K562 (cell line): ENCODE measurements around the gene NRXN3. TPM values are rescaled to one million over a fixed set of nuclear protein-coding genes. Genes with fewer than 3 reads are reported as not detected.

Experiments used
- ATAC-seq: fragments of 200-7000 bp; cut with Tn5 transposase; 3 replicates; pipeline ENCODE4 v1.9.1; 2020; ENCODE audit warnings: moderate library complexity
- BruUV-seq: library from RNA; stranded (reverse); fragments of 400-500 nt; replicated peaks from 2 replicates; lab custom pipeline; 2021; lab: Mats Ljungman, UMichigan
- CTCF ChIA-PET: fragments of 300-600 bp; formaldehyde crosslinking; extraction: SDS; loops from one replicate; lab custom pipeline; 2021; ENCODE audit warnings: low intra/inter-chr PET ratio; lab: Yijun Ruan, JAX
- POLR2A ChIA-PET: fragments of 300-600, 350-650 bp; sonication (Branson Sonifier 250); formaldehyde crosslinking; extraction: SDS; loops from one replicate; lab custom pipeline; 2021; ENCODE audit warnings: antibody characterized with exemption, inconsistent platforms; lab: Yijun Ruan, JAX
- DNase-seq, 4 experiments: peaks; one replicate each; pipeline versions ENCODE4 v3.0.0 to v3.0.0-alpha.2; 2011 to 2018; ENCODE audit warnings: low spot score in 3 of 4, mixed read lengths in 3 of 4; ENCODE audit errors: extremely low read depth in 1 of 4
- FAIRE-seq: peaks from 2 replicates; lab custom pipeline; 2011; peaks lifted over from hg19 to GRCh38; lab: Jason Lieb, UNC
- H2AFZ ChIP-seq: 2 replicates; pipeline ENCODE4 v1.6.0; 2011; ENCODE audit warnings: low read depth, low read length, control low read depth, inconsistent platforms
- H3K27ac ChIP-seq: fragments of 200-600 bp; 3 replicates; pipeline ENCODE4 v1.8.0; 2011; ENCODE audit warnings: low read depth, mild to moderate bottlenecking, control low read depth, inconsistent platforms, low read length, moderate library complexity, mixed read lengths; ENCODE audit errors: extremely low read depth
- H3K27me3 ChIP-seq, 2 experiments: fragments of 300-600 bp in 1 of 2; 2 replicates in 1 of 2; 3 replicates in 1 of 2; pipeline versions ENCODE4 v1.6.0 to v1.8.0; 2011; ENCODE audit warnings: inconsistent platforms in 2 of 2, low read length in 2 of 2, mild to moderate bottlenecking in 1 of 2, mixed read lengths in 1 of 2, moderate library complexity in 1 of 2; ENCODE audit not compliant: control insufficient read depth in 2 of 2, insufficient read depth in 2 of 2
- H3K36me3 ChIP-seq: fragments of 300-600 bp; 3 replicates; pipeline ENCODE4 v1.8.0; 2011; ENCODE audit warnings: mild to moderate bottlenecking, low read length, inconsistent platforms; ENCODE audit not compliant: control insufficient read depth, insufficient read depth
- H3K4me1 ChIP-seq, 2 experiments: fragments of 200-600 bp in 1 of 2; replicated peaks in 1 of 2; 2 replicates in 1 of 2; 3 replicates in 1 of 2; pipeline versions ENCODE4 v1.5.1 to v1.8.0; 2011; ENCODE audit warnings: inconsistent platforms in 2 of 2, low read length in 2 of 2, mild to moderate bottlenecking in 1 of 2, mixed read lengths in 1 of 2, moderate library complexity in 1 of 2; ENCODE audit not compliant: control insufficient read depth in 2 of 2, insufficient read depth in 2 of 2
- H3K4me2 ChIP-seq: 2 replicates; pipeline ENCODE4 v1.6.1; 2011; ENCODE audit warnings: low read length, control low read depth, inconsistent platforms, mixed read lengths; ENCODE audit not compliant: insufficient read depth
- H3K4me3 ChIP-seq: fragments of 200-600 bp; sonication (generic), shearing (Covaris generic); 2 replicates; pipeline ENCODE4 v1.5.1; 2016; ENCODE audit warnings: control low read depth, inconsistent platforms
- H3K79me2 ChIP-seq: fragments of 200-600 bp; 3 replicates; pipeline ENCODE4 v1.8.0; 2011; ENCODE audit warnings: low read length, inconsistent platforms; ENCODE audit not compliant: control insufficient read depth, insufficient read depth
- H3K9ac ChIP-seq, 2 experiments: 2 replicates each; pipeline versions ENCODE4 v1.6.0 to v1.6.1; 2011; ENCODE audit warnings: low read depth in 2 of 2, low read length in 2 of 2, control low read depth in 1 of 2, inconsistent platforms in 1 of 2, mild to moderate bottlenecking in 1 of 2, mixed read lengths in 1 of 2; ENCODE audit not compliant: insufficient read depth in 1 of 2
- H3K9me1 ChIP-seq: one replicate; pipeline ENCODE4 v1.6.0; 2011; ENCODE audit warnings: inconsistent platforms, mild to moderate bottlenecking, low read length, moderate library complexity; ENCODE audit not compliant: control insufficient read depth, insufficient read depth
- H3K9me3 ChIP-seq: replicated peaks from 2 replicates; pipeline ENCODE4 v1.5.1; 2011; ENCODE audit warnings: low read depth, low read length, inconsistent platforms; ENCODE audit not compliant: control insufficient read depth, insufficient read depth
- H4K20me1 ChIP-seq: replicated peaks from 2 replicates; pipeline ENCODE4 v1.6.1; 2011; ENCODE audit warnings: low read length, inconsistent platforms, mixed read lengths; ENCODE audit not compliant: control insufficient read depth, insufficient read depth
- CREB3L1 ChIP-seq: fragments of 450-650 bp; IDR thresholded peaks from 2 replicates; pipeline ENCODE4 v1.6.1; 2014; ENCODE audit warnings: low read depth, mild to moderate bottlenecking, moderate library complexity, borderline replicate concordance
- FOS ChIP-seq: IDR thresholded peaks from 3 replicates; pipeline ENCODE4 v1.6.1; 2011; ENCODE audit not compliant: insufficient read length; ENCODE audit errors: extremely low read depth
- HDAC1 ChIP-seq, 2 experiments: fragments of 450-650 bp; IDR thresholded peaks; 2 replicates each; pipeline ENCODE4 v1.6.1; 2016 to 2017; ENCODE audit warnings: inconsistent platforms in 1 of 2, mild to moderate bottlenecking in 1 of 2, moderate library complexity in 1 of 2
- HMBOX1 ChIP-seq: sonication (generic); IDR thresholded peaks from 2 replicates; pipeline ENCODE4 v1.6.1; 2016
- POLR2G ChIP-seq: fragments of 200-400 bp; formaldehyde crosslinking; IDR thresholded peaks from 2 replicates; pipeline ENCODE4 v1.6.1; 2017; ENCODE audit warnings: low read depth, mild to moderate bottlenecking, antibody characterized with exemption, low read length, moderate library complexity
- PYGO2 ChIP-seq: fragments of 450-650 bp; IDR thresholded peaks from 2 replicates; pipeline ENCODE4 v1.6.1; 2016; ENCODE audit warnings: mild to moderate bottlenecking, missing genetic modification characterization, moderate library complexity, missing compliant biosample characterization
- TAF9B ChIP-seq: fragments of 450-650 bp; IDR thresholded peaks from 2 replicates; pipeline ENCODE4 v1.6.1; 2018; ENCODE audit warnings: mild to moderate bottlenecking; ENCODE audit not compliant: partially characterized antibody
- ZKSCAN1 ChIP-seq: fragments of 150-350 bp; IDR thresholded peaks from 2 replicates; pipeline ENCODE4 v1.6.1; 2016; ENCODE audit warnings: low read depth, low read length
- ZNF764 ChIP-seq: fragments of 250-450 bp; sonication (Bioruptor Pico); IDR thresholded peaks from 2 replicates; pipeline ENCODE4 v1.4.0; 2020; ENCODE audit warnings: low read depth, mild to moderate bottlenecking, moderate library complexity
- WGBS: fragments of 100-300 bp; shearing (Covaris generic); methylation state at CpG from one replicate; pipeline ENCODE4 v1.1.6; 2016; ENCODE audit warnings: low coverage, mixed read lengths; ENCODE audit not compliant: insufficient coverage; ENCODE audit errors: missing lambda C conversion rate; 5-methylcytosine and 5-hydroxymethylcytosine counted together
- in situ Hi-C: fragments of 300-500 bp; cut with MboI; formaldehyde crosslinking; loops from 4 replicates; pipeline ENCODE4 v1.15.0; 2018; ENCODE audit warnings: inconsistent platforms, mixed read lengths
- intact Hi-C: fragments of 100-400 bp; cut with micrococcal nuclease; formaldehyde crosslinking; loops from 2 replicates; pipeline ENCODE4 v1.14.2; 2022
- polyA plus RNA-seq, 8 experiments: library from polyadenylated mRNA; depleted of rRNA in 4 of 8; stranded (reverse) in 5 of 8; unstranded in 3 of 8; fragments of >200 nt; fragmentation: Nextera tagmentation in 2 of 8; fragmentation: Illumina TruSeq in 1 of 8; extraction: Ambion mirVana in 2 of 8; extraction: Trizol in 1 of 8; gene quantifications; 2 replicates each; pipeline versions ENCODE4 v1.2.1 to v1.2.3, GENCODE V29; 2011 to 2014; ENCODE audit warnings: inconsistent platforms in 1 of 8, missing spikeins in 1 of 8
- total RNA-seq, 7 experiments: library from RNA; depleted of rRNA in 6 of 7; stranded (reverse); fragments of >200 nt in 6 of 7; fragmentation: Illumina TruSeq in 2 of 7; extraction: Trizol in 2 of 7; gene quantifications; 2 replicates each; pipeline versions ENCODE4 v1.2.1 to v1.2.3, GENCODE V29; 2011 to 2021; ENCODE audit warnings: low replicate concordance in 1 of 7

Gene NRXN3
- total and polyA plus RNA-seq, 9 of the 15 experiments (the other 6 are each of a cell fraction or from before 2014, with no cell fraction given): 0.09 TPM; not detected in 8

- TF ChIP-seq HMBOX1: 0 out of 2 replicates have a peak, but pooled peaks have one; percentile 15
- no peak for TF ChIP-seq POLR2G
Observed at GRCh38 chr14:78302841-78303240, 132.7 kb downstream of the NRXN3 start (continued).

GRCh38 chr14:78307671-78308070 is 137.5 kb downstream of the NRXN3 start:
- no peaks in the 10 kb centered on the region for H3K9me3 ChIP-seq
- no peak overlapping the region for H2AFZ ChIP-seq
- H3K27ac ChIP-seq: no peak overlapping the region
- no peak for TF ChIP-seq TAF9B
- no peak for TF ChIP-seq PYGO2 (tag)
- no peak for TF ChIP-seq ZNF764
- TF ChIP-seq ZKSCAN1: no peak
- TF ChIP-seq CREB3L1: no peak
- TF ChIP-seq FOS: no peak
- TF ChIP-seq HDAC1 (IDR thresholded peaks at IDR 0.05): no peak
- POLR2A ChIA-PET: no interaction called here
- no peak overlapping the region for H3K9ac ChIP-seq
- no peak overlapping the region for H3K4me2 ChIP-seq
- H3K4me3 ChIP-seq: no peak overlapping the region
- intact Hi-C loops: no loop called here
- in situ Hi-C loops: no loop called here
- FAIRE-seq (no peak), DNase-seq (no peak), ATAC-seq (no peak)
- no peaks in the 10 kb centered on the region for H3K36me3 ChIP-seq
- no peaks in the 10 kb centered on the region for H3K4me1 ChIP-seq
- BruUV-seq: no TSS peak
- no peaks in the 10 kb centered on the region; a peak in 1 of 5 replicates for H3K27me3 ChIP-seq
- no peaks in the 10 kb centered on the region for H4K20me1 ChIP-seq
- H3K9me1 ChIP-seq: no peaks in the 10 kb centered on the region
- H3K79me2 ChIP-seq: no peaks in the 10 kb centered on the region
- CTCF ChIA-PET: no interaction called here
- 0% methylated on average over 2 of the region's 2 CpGs for WGBS
